IMR-90 (cell line): Measurements from ENCODE around the gene GRID1.

Experiments
- CEBPB ChIP-seq: IDR thresholded peaks from 2 replicates; pipeline ENCODE4 v1.6.1; 2012; ENCODE audit warnings: low read depth, low read length, improper control_type of control experiment
- CHD1 ChIP-seq: IDR thresholded peaks from 2 replicates; pipeline ENCODE4 v1.6.1; 2012; ENCODE audit warnings: low read depth, low read length, improper control_type of control experiment
- ELK1 ChIP-seq: fragments of 150-350 bp; IDR thresholded peaks from 2 replicates; pipeline ENCODE4 v1.6.1; 2016; ENCODE audit warnings: low read depth, mild to moderate bottlenecking, low read length, moderate library complexity, borderline replicate concordance
- POLR2A ChIP-seq: IDR thresholded peaks from 2 replicates; pipeline ENCODE4 v1.6.1; 2012; ENCODE audit warnings: mild to moderate bottlenecking, low read depth, low read length
- RAD21 ChIP-seq: IDR thresholded peaks from 2 replicates; pipeline ENCODE4 v1.6.1; 2012; ENCODE audit warnings: low read length, improper control_type of control experiment
- RCOR1 ChIP-seq: IDR thresholded peaks from 2 replicates; pipeline ENCODE4 v1.6.1; 2012; ENCODE audit warnings: mild to moderate bottlenecking, low read length, improper control_type of control experiment; ENCODE audit not compliant: insufficient replicate concordance
- SMC3 ChIP-seq: fragments of 150-350 bp; IDR thresholded peaks from 2 replicates; pipeline ENCODE4 v1.6.1; 2016; ENCODE audit warnings: low read depth, mild to moderate bottlenecking, antibody characterized with exemption, low read length, moderate library complexity
- TF ChIP-seq, protein P1 (sequence below): conservative IDR thresholded peaks from 2 replicates; pipeline ENCODE4 v1.5.1; 2012; ENCODE audit warnings: mild to moderate bottlenecking, low read depth, low read length, improper control_type of control experiment
- TF ChIP-seq, protein P2 (sequence below): fragments of 150-350 bp; IDR thresholded peaks from 2 replicates; pipeline ENCODE4 v1.6.1; 2017; ENCODE audit warnings: mild to moderate bottlenecking, antibody characterized with exemption, low read length, low read depth

DNA sequence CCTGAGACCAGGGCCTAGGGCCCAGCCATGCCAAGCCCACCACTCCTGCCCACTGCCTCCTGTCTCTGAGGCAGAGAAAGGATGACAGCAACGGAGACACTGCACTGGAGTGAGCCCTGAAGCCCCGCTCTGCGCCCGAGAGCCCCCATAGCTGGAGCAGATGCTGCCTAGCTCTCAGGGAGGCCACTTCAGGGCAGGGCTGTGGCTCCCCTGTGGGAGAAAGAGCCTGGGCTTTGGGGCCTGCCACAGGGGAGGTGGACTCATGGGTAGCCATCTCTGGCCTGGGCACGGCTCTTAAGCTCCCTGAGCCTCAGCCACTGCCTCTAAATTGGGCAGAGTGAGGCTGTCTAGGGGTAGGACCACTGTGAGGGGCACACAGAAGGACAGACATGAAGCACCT, 214.2 kb downstream of the GRID1 start:
- TF ChIP-seq POLR2A (no peak), CEBPB (no peak), CHD1 (no peak), ELK1 (no peak), SMC3 (no peak), RCOR1 (no peak), RAD21 (no peak)
- TF ChIP-seq, protein P1, sequence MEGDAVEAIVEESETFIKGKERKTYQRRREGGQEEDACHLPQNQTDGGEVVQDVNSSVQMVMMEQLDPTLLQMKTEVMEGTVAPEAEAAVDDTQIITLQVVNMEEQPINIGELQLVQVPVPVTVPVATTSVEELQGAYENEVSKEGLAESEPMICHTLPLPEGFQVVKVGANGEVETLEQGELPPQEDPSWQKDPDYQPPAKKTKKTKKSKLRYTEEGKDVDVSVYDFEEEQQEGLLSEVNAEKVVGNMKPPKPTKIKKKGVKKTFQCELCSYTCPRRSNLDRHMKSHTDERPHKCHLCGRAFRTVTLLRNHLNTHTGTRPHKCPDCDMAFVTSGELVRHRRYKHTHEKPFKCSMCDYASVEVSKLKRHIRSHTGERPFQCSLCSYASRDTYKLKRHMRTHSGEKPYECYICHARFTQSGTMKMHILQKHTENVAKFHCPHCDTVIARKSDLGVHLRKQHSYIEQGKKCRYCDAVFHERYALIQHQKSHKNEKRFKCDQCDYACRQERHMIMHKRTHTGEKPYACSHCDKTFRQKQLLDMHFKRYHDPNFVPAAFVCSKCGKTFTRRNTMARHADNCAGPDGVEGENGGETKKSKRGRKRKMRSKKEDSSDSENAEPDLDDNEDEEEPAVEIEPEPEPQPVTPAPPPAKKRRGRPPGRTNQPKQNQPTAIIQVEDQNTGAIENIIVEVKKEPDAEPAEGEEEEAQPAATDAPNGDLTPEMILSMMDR: no peak
- TF ChIP-seq, protein P2, sequence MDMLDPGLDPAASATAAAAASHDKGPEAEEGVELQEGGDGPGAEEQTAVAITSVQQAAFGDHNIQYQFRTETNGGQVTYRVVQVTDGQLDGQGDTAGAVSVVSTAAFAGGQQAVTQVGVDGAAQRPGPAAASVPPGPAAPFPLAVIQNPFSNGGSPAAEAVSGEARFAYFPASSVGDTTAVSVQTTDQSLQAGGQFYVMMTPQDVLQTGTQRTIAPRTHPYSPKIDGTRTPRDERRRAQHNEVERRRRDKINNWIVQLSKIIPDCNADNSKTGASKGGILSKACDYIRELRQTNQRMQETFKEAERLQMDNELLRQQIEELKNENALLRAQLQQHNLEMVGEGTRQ: no peak
